Stimulated activated naive CD8-positive, alpha-beta T cell treated with anti-CD3 and anti-CD28 coated beads, Interleukin-15, Interleukin-2, amounts not matched to agents 100 ng/mL and 50 ng/mL, for 24 hours (primary cell): Measurements from ENCODE around the gene KCNJ14.

Experiments
- H3K27ac Mint-ChIP-seq: one replicate; pipeline ENCODE4 v1.8.0; 2021; ENCODE audit warnings: mild to moderate bottlenecking, mixed read lengths
- H3K27me3 Mint-ChIP-seq: one replicate; pipeline ENCODE4 v1.8.0; 2021; ENCODE audit warnings: mixed read lengths
- H3K36me3 Mint-ChIP-seq: one replicate; pipeline ENCODE4 v1.8.0; 2021; ENCODE audit warnings: low read depth, mixed read lengths
- H3K4me1 Mint-ChIP-seq: one replicate; pipeline ENCODE4 v1.8.0; 2021; ENCODE audit warnings: low read depth, mixed read lengths
- H3K4me3 Mint-ChIP-seq: one replicate; pipeline ENCODE4 v1.8.0; 2021; ENCODE audit warnings: mild to moderate bottlenecking, mixed read lengths
- H3K9me3 Mint-ChIP-seq: one replicate; pipeline ENCODE4 v1.8.0; 2021; ENCODE audit warnings: mixed read lengths

Gene KCNJ14

GRCh38 chr19:48442116-48443035, 13.0 kb upstream of the KCNJ14 start:
- H3K9me3 Mint-ChIP-seq: no peaks in the 10 kb centered on the region
- peaks cover 10% of the 10 kb centered on the region for H3K36me3 Mint-ChIP-seq
- H3K27ac Mint-ChIP-seq: no peak overlapping the region
- peaks cover 27% of the 10 kb centered on the region for H3K4me1 Mint-ChIP-seq
- no peak overlapping the region for H3K4me3 Mint-ChIP-seq
- peaks cover 40% of the 10 kb centered on the region for H3K27me3 Mint-ChIP-seq

GRCh38 chr19:48443256-48443655, 12.1 kb upstream of the KCNJ14 start:
- H3K36me3 Mint-ChIP-seq: peaks cover 19% of the 10 kb centered on the region
- H3K4me3 Mint-ChIP-seq: no peak overlapping the region
- no peaks in the 10 kb centered on the region for H3K9me3 Mint-ChIP-seq
- peaks cover 36% of the 10 kb centered on the region for H3K4me1 Mint-ChIP-seq
- peaks cover 33% of the 10 kb centered on the region for H3K27me3 Mint-ChIP-seq
- no peak overlapping the region for H3K27ac Mint-ChIP-seq

GRCh38 chr19:48443731-48444128, 11.6 kb upstream of the KCNJ14 start:
- no peak overlapping the region for H3K4me3 Mint-ChIP-seq
- peaks cover 38% of the 10 kb centered on the region for H3K4me1 Mint-ChIP-seq
- H3K36me3 Mint-ChIP-seq: peaks cover 24% of the 10 kb centered on the region
- peaks cover 33% of the 10 kb centered on the region for H3K27me3 Mint-ChIP-seq
- H3K27ac Mint-ChIP-seq: no peak overlapping the region
- no peaks in the 10 kb centered on the region for H3K9me3 Mint-ChIP-seq

- H3K4me3 Mint-ChIP-seq: peak overlapping the region; percentile 88
- peaks cover 30% of the 10 kb centered on the region for H3K36me3 Mint-ChIP-seq
- peak overlapping the region; percentile 95 for H3K27ac Mint-ChIP-seq
- no peaks in the 10 kb centered on the region for H3K9me3 Mint-ChIP-seq
- H3K4me1 Mint-ChIP-seq: peaks cover 38% of the 10 kb centered on the region
- peaks cover 30% of the 10 kb centered on the region for H3K27me3 Mint-ChIP-seq
Measured at GRCh38 chr19:48444129-48444935, 11.0 kb upstream of the KCNJ14 start.

- Mint-ChIP-seq H3K36me3 (peaks cover 34% of the 10 kb centered on the region), H3K4me1 (peaks cover 38% of the 10 kb centered on the region), H3K27me3 (peaks cover 27% of the 10 kb centered on the region), H3K4me3 (peak overlapping the region; percentile 88), H3K9me3 (no peaks in the 10 kb centered on the region), H3K27ac (peak overlapping the region; percentile 95)
Measured at GRCh38 chr19:48444936-48445200, 10.5 kb upstream of the KCNJ14 start.

- peaks cover 27% of the 10 kb centered on the region for H3K27me3 Mint-ChIP-seq
- H3K27ac Mint-ChIP-seq: peak overlapping the region; percentile 95
- H3K4me1 Mint-ChIP-seq: peaks cover 38% of the 10 kb centered on the region
- H3K4me3 Mint-ChIP-seq: peak overlapping the region; percentile 88
- H3K36me3 Mint-ChIP-seq: peaks cover 34% of the 10 kb centered on the region
- no peaks in the 10 kb centered on the region for H3K9me3 Mint-ChIP-seq
Measured at GRCh38 chr19:48445256-48445605, 10.1 kb upstream of the KCNJ14 start.

- H3K27me3 Mint-ChIP-seq: peaks cover 23% of the 10 kb centered on the region
- H3K4me3 Mint-ChIP-seq: peak within 1 kb of the TSS; percentile 88
- H3K9me3 Mint-ChIP-seq: no peaks in the 10 kb centered on the region
- H3K4me1 Mint-ChIP-seq: peaks cover 38% of the 10 kb centered on the region
- H3K27ac Mint-ChIP-seq: peak within 1 kb of the TSS; percentile 95
- peaks cover 37% of the 10 kb centered on the region for H3K36me3 Mint-ChIP-seq
Measured at GRCh38 chr19:48445606-48446481, 9.5 kb upstream of the KCNJ14 start, which contains the start of gene GRWD1. GRWD1 (plus strand) TSS chr19:48445983; CDS start chr19:48446006, 23 bp downstream.

- Mint-ChIP-seq H3K9me3 (no peaks in the 10 kb centered on the region), H3K27me3 (peaks cover 18% of the 10 kb centered on the region), H3K4me1 (peaks cover 38% of the 10 kb centered on the region), H3K36me3 (peaks cover 45% of the 10 kb centered on the region), H3K27ac (peak overlapping the region; percentile 95), H3K4me3 (peak overlapping the region; percentile 88)
Measured at GRCh38 chr19:48446579-48446978, 8.8 kb upstream of the KCNJ14 start.

- H3K4me1 Mint-ChIP-seq: peaks cover 38% of the 10 kb centered on the region
- no peak overlapping the region for H3K27ac Mint-ChIP-seq
- H3K4me3 Mint-ChIP-seq: no peak overlapping the region
- H3K27me3 Mint-ChIP-seq: peaks cover 10% of the 10 kb centered on the region
- peaks cover 52% of the 10 kb centered on the region for H3K36me3 Mint-ChIP-seq
- no peaks in the 10 kb centered on the region for H3K9me3 Mint-ChIP-seq
Measured at GRCh38 chr19:48448563-48448962, 6.8 kb upstream of the KCNJ14 start.

GRCh38 chr19:48450441-48450840, 4.9 kb upstream of the KCNJ14 start:
- H3K4me3 Mint-ChIP-seq: no peak overlapping the region
- H3K36me3 Mint-ChIP-seq: peaks cover 61% of the 10 kb centered on the region
- H3K27ac Mint-ChIP-seq: no peak overlapping the region

GRCh38 chr19:48450863-48451262, 4.5 kb upstream of the KCNJ14 start:
- H3K4me3 Mint-ChIP-seq: no peak overlapping the region
- H3K27ac Mint-ChIP-seq: no peak overlapping the region
- no peaks in the 10 kb centered on the region for H3K27me3 Mint-ChIP-seq
- H3K9me3 Mint-ChIP-seq: no peaks in the 10 kb centered on the region
- H3K36me3 Mint-ChIP-seq: peaks cover 60% of the 10 kb centered on the region
- H3K4me1 Mint-ChIP-seq: peaks cover 21% of the 10 kb centered on the region

More at GRCh38 chr19:48450441-48450840, 4.9 kb upstream of the KCNJ14 start:
- Mint-ChIP-seq H3K4me1 (peaks cover 24% of the 10 kb centered on the region), H3K9me3 (no peaks in the 10 kb centered on the region), H3K27me3 (no peaks in the 10 kb centered on the region)

- H3K4me1 Mint-ChIP-seq: peaks cover 14% of the 10 kb centered on the region
- H3K4me3 Mint-ChIP-seq: no peak overlapping the region
- peaks cover 53% of the 10 kb centered on the region for H3K36me3 Mint-ChIP-seq
- no peaks in the 10 kb centered on the region for H3K9me3 Mint-ChIP-seq
- no peaks in the 10 kb centered on the region for H3K27me3 Mint-ChIP-seq
- H3K27ac Mint-ChIP-seq: no peak overlapping the region
Measured at GRCh38 chr19:48451624-48452023, 3.8 kb upstream of the KCNJ14 start.

- H3K4me1 Mint-ChIP-seq: peaks cover 9% of the 10 kb centered on the region
- no peaks in the 10 kb centered on the region for H3K27me3 Mint-ChIP-seq
- H3K27ac Mint-ChIP-seq: no peak overlapping the region
- no peaks in the 10 kb centered on the region for H3K9me3 Mint-ChIP-seq
- H3K4me3 Mint-ChIP-seq: no peak overlapping the region
- H3K36me3 Mint-ChIP-seq: peaks cover 56% of the 10 kb centered on the region
Measured at GRCh38 chr19:48452289-48453190, 2.8 kb upstream of the KCNJ14 start.
